Left ventricle myocardium inferior (tissue), 1 donor: ENCODE data around the gene SBDS. TPM values are rescaled to one million over a fixed set of nuclear protein-coding genes. Genes with fewer than 3 reads are reported as not detected.

Experiments used
- DNase-seq: peaks from one replicate; pipeline ENCODE4 v3.0.0-alpha.2; 2020
- H3K27ac ChIP-seq: fragments of 200-600 bp; replicated peaks from 2 replicates; pipeline ENCODE4 v1.8.0; 2021
- H3K27me3 ChIP-seq: fragments of 200-600 bp; 2 replicates; pipeline ENCODE4 v1.8.0; 2021; ENCODE audit warnings: low read depth
- H3K36me3 ChIP-seq: fragments of 200-600 bp; 2 replicates; pipeline ENCODE4 v1.8.0; 2021
- H3K4me1 ChIP-seq: fragments of 200-600 bp; 2 replicates; pipeline ENCODE4 v1.8.0; 2021
- H3K4me3 ChIP-seq: fragments of 200-600 bp; 2 replicates; pipeline ENCODE4 v1.8.0; 2021; ENCODE audit warnings: mild to moderate bottlenecking, moderate library complexity
- H3K9me3 ChIP-seq: fragments of 200-600 bp; replicated peaks from 2 replicates; pipeline ENCODE4 v1.8.0; 2021
- CTCF ChIP-seq: fragments of 200-600 bp; IDR thresholded peaks from 2 replicates; pipeline ENCODE4 v1.8.0; 2021; ENCODE audit warnings: antibody characterized with exemption, mild to moderate bottlenecking, borderline replicate concordance
- intact Hi-C: fragments of 100-400 bp; cut with micrococcal nuclease; formaldehyde crosslinking; loops from one replicate; pipeline ENCODE4 v1.11.0; 2022
- total RNA-seq: library from RNA; stranded (reverse); fragmentation: NEBNext Ultra II Directional; extraction: Animal tissue kit (Norgen Biotek cat#: 25700); gene quantifications from one replicate; pipeline ENCODE4 v1.2.1, GENCODE V29; 2021
- donor health status: DM: no; HTN: yes; CAD: no; lungs with severe emphysema.

SBDS gene
- total RNA-seq, 1 donor from 2014 or later, result 211 TPM

- no peak for TF ChIP-seq CTCF
- Histone ChIP-seq H3K4me3 (no peak overlapping the region), H3K9me3 (no peaks in the 10 kb centered on the region), H3K27ac (no peak overlapping the region), H3K27me3 (no peaks in the 10 kb centered on the region), H3K36me3 (peaks cover 94% of the 10 kb centered on the region), H3K4me1 (peaks cover 12% of the 10 kb centered on the region)
- intact Hi-C loops, result no loop called here
- DNase-seq, result no peak
Observed at GRCh38 chr7:66950763-66951162, 44.6 kb downstream of the SBDS start.

GRCh38 chr7:66950311-66950710 lies 45.1 kb downstream of the SBDS start:
- H3K9me3 ChIP-seq, result no peaks in the 10 kb centered on the region
- peaks cover 94% of the 10 kb centered on the region for H3K36me3 ChIP-seq
- no peak overlapping the region for H3K4me3 ChIP-seq
- intact Hi-C loops, result no loop called here
- H3K27me3 ChIP-seq, result no peaks in the 10 kb centered on the region
- H3K27ac ChIP-seq, result no peak overlapping the region
- DNase-seq, result no peak
- no peak for TF ChIP-seq CTCF
- H3K4me1 ChIP-seq, result peaks cover 12% of the 10 kb centered on the region

- H3K4me1 ChIP-seq, result peaks cover 12% of the 10 kb centered on the region
- H3K4me3 ChIP-seq, result no peak overlapping the region
- intact Hi-C loops, result no loop called here
- no peak for TF ChIP-seq CTCF
- no peak for DNase-seq
- no peak overlapping the region for H3K27ac ChIP-seq
- H3K27me3 ChIP-seq, result no peaks in the 10 kb centered on the region
- H3K9me3 ChIP-seq, result no peaks in the 10 kb centered on the region
- H3K36me3 ChIP-seq, result peaks cover 98% of the 10 kb centered on the region
Observed at GRCh38 chr7:66948480-66949109, 46.8 kb downstream of the SBDS start.

GRCh38 chr7:66946545-66946944 lies 48.8 kb downstream of the SBDS start:
- peaks cover 96% of the 10 kb centered on the region for H3K36me3 ChIP-seq
- no peak overlapping the region for H3K4me3 ChIP-seq
- no peaks in the 10 kb centered on the region for H3K9me3 ChIP-seq
- H3K4me1 ChIP-seq, result peaks cover 6% of the 10 kb centered on the region
- no peak overlapping the region for H3K27ac ChIP-seq
- intact Hi-C loops, result no loop called here
- no peak for TF ChIP-seq CTCF
- no peak for DNase-seq
- no peaks in the 10 kb centered on the region for H3K27me3 ChIP-seq

- Histone ChIP-seq H3K27ac (no peak overlapping the region), H3K27me3 (no peaks in the 10 kb centered on the region), H3K4me1 (peaks cover 11% of the 10 kb centered on the region), H3K36me3 (peaks cover 33% of the 10 kb centered on the region), H3K4me3 (no peak overlapping the region), H3K9me3 (peaks cover 7% of the 10 kb centered on the region)
- TF ChIP-seq CTCF, result no peak
- no peak for DNase-seq
- intact Hi-C loops, result no loop called here
Observed at GRCh38 chr7:66939325-66939724, 56.1 kb downstream of the SBDS start.
